Measurements from ENCODE around the gene GABRG2. TPM values are rescaled to one million over a fixed set of nuclear protein-coding genes. Genes with fewer than 3 reads are reported as not detected.
"Not testable (repeated sequence)": the region's sequence is repeated elsewhere in the genome, so short reads cannot be mapped to it uniquely, and the experiment has no call there.

GABRG2 gene
- total RNA-seq (not detected), polyA plus RNA-seq (not detected), total RNA-seq (not detected)

DNA sequence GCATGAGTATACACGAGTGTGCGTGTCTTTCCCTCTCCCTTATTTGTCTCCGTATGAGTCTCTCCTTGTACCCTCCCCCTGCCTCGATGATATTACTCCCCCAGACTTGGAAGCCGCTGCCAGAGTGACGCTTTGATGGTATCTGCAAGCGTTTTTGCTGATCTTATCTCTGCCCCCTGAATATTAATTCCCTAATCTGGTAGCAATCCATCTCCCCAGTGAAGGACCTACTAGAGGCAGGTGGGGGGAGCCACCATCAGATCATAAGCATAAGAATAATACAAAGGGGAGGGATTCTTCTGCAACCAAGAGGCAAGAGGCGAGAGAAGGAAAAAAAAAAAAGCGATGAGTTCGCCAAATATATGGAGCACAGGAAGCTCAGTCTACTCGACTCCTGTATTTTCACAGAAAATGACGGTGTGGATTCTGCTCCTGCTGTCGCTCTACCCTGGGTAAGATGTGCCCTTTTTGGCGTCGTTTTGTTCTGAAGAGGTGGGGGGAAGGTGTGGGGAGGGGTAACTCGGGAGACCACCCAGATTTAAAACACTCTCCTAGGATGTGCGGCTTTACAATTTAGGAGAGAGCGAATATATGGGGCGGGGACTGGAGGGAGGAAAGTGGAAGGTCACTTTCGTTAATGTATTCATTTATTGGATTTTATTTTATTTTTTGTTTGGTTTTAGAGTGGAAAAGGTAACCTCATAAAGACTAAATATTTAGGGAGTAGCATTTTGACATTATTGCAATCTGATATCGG is at the start of gene GABRG2:
Gene GABRG2, plus strand, starts transcription at position 119 of the 757 bp plus-strand sequence. Its CDS starts 227 bp downstream, at position 346.
- H3K36me3 ChIP-seq (ENCODE audit: control insufficient read depth in 2 of 3, insufficient read depth in 3 of 3, low read length in 3 of 3) = no peaks in the 10 kb centered on the region
- no peak for DNase-seq
- H3K4me3 ChIP-seq (ENCODE audit: low read length) = no peak within 1 kb of the TSS
- no peak within 1 kb of the TSS for H3K27ac ChIP-seq (ENCODE audit: low read depth, low read length)
- intact Hi-C loops (cut with micrococcal nuclease) = no loop called here
- no peaks in the 10 kb centered on the region for H3K27me3 ChIP-seq (ENCODE audit: control insufficient read depth in 2 of 2, insufficient read depth in 2 of 2, low read length in 2 of 2)
- CTCF ChIA-PET = no interaction called here
- Mint-ChIP-seq H3K4me3 (peak within 1 kb of the TSS in 1 of 10 donors; percentile 7), H3K4me1 (no peaks in the 10 kb centered on the region), H3K27me3 (peaks cover 0 to 14% (median 0%) of the 10 kb centered on the region in 5 donors), H3K9me3 (peaks cover 0 to 21% (median 6%) of the 10 kb centered on the region in 11 donors), H3K36me3 (no peaks in the 10 kb centered on the region), H3K27ac (no peak within 1 kb of the TSS)
- H3K4me1 ChIP-seq (ENCODE audit: control insufficient read depth in 2 of 2, insufficient read depth in 2 of 2, low read length in 2 of 2) = no peaks in the 10 kb centered on the region
- POLR2A ChIA-PET = no interaction called here
- no peak for ATAC-seq
- no peaks in the 10 kb centered on the region for H3K9me3 ChIP-seq (ENCODE audit: control insufficient read depth in 2 of 3, low read length in 3 of 3)

DNA sequence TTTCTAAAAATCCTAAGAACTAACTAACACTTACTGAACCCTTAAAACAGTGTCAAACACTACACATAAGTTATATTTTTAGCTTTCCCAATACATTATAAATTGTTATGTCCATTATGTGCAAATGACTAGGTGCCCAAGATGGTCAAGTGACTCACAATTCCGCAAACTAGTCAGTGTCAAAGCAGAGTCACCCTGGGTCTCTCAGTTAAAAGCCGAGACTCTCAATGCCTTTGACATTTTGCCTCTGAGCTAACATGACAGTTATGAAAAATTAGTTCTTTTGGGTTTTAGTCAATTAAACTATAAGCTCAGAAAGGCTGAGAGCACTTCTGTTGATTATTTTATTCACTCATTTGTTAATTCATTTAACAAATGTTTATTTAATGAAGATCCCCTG is 42.3 kb upstream of the GABRG2 start:
- Histone ChIP-seq H3K9me3 (ENCODE audit: control insufficient read depth in 2 of 3, low read length in 3 of 3) (no peaks in the 10 kb centered on the region), H3K27me3 (ENCODE audit: control insufficient read depth in 2 of 2, insufficient read depth in 2 of 2, low read length in 2 of 2) (no peaks in the 10 kb centered on the region), H3K27ac (ENCODE audit: low read depth, low read length) (no peak overlapping the region), H3K36me3 (ENCODE audit: control insufficient read depth in 2 of 3, insufficient read depth in 3 of 3, low read length in 3 of 3) (no peaks in the 10 kb centered on the region), H3K4me1 (ENCODE audit: control insufficient read depth in 2 of 2, insufficient read depth in 2 of 2, low read length in 2 of 2) (no peaks in the 10 kb centered on the region), H3K4me3 (ENCODE audit: low read length) (no peak overlapping the region)
- H3K9me3 Mint-ChIP-seq = peaks cover 0 to 18% (median 5%) of the 10 kb centered on the region in 11 donors
- no peaks in the 10 kb centered on the region for H3K36me3 Mint-ChIP-seq
- H3K27me3 Mint-ChIP-seq = no peaks in the 10 kb centered on the region
- ChIA-PET POLR2A (no interaction called here), CTCF (no interaction called here)
- no peaks in the 10 kb centered on the region for H3K4me1 Mint-ChIP-seq
- ATAC-seq = no peak
- no peak overlapping the region for H3K4me3 Mint-ChIP-seq
- intact Hi-C loops (cut with micrococcal nuclease) = no loop called here
- DNase-seq = no peak
- no peak overlapping the region for H3K27ac Mint-ChIP-seq

DNA sequence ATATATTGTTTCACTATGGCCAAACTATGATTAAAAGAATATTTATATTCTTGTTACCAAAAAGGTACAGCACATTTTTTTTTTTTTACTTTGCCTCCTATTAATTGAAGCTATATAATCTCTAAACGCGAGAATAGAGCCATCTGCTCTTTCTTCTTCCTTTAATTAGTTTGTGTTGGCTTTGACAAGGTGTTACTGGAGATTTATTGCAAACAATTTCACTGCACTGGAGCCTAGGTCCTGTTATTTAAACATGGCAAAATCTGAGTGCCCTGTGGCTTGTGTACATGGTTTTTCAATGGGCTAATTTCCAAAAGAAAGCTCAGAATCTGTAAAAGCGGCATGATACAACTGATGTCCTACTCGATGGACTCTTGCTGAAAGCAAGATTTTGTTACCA is 40.8 kb upstream of the GABRG2 start:
- peaks cover 0 to 17% (median 4%) of the 10 kb centered on the region in 11 donors for H3K9me3 Mint-ChIP-seq
- ATAC-seq = no peak
- no peak overlapping the region for H3K27ac Mint-ChIP-seq
- H3K4me3 ChIP-seq (ENCODE audit: low read length) = no peak overlapping the region
- H3K4me1 ChIP-seq (ENCODE audit: control insufficient read depth in 2 of 2, insufficient read depth in 2 of 2, low read length in 2 of 2) = no peaks in the 10 kb centered on the region
- intact Hi-C loops (cut with micrococcal nuclease) = no loop called here
- H3K9me3 ChIP-seq (ENCODE audit: control insufficient read depth in 2 of 3, low read length in 3 of 3) = no peaks in the 10 kb centered on the region
- no peaks in the 10 kb centered on the region for H3K36me3 ChIP-seq (ENCODE audit: control insufficient read depth in 2 of 3, insufficient read depth in 3 of 3, low read length in 3 of 3)
- no peak overlapping the region for H3K4me3 Mint-ChIP-seq
- H3K36me3 Mint-ChIP-seq = no peaks in the 10 kb centered on the region
- no peaks in the 10 kb centered on the region for H3K4me1 Mint-ChIP-seq
- H3K27me3 Mint-ChIP-seq = no peaks in the 10 kb centered on the region
- H3K27ac ChIP-seq (ENCODE audit: low read depth, low read length) = no peak overlapping the region
- ChIA-PET CTCF (no interaction called here), POLR2A (no interaction called here)
- H3K27me3 ChIP-seq (ENCODE audit: control insufficient read depth in 2 of 2, insufficient read depth in 2 of 2, low read length in 2 of 2) = no peaks in the 10 kb centered on the region
- DNase-seq = no peak

DNA sequence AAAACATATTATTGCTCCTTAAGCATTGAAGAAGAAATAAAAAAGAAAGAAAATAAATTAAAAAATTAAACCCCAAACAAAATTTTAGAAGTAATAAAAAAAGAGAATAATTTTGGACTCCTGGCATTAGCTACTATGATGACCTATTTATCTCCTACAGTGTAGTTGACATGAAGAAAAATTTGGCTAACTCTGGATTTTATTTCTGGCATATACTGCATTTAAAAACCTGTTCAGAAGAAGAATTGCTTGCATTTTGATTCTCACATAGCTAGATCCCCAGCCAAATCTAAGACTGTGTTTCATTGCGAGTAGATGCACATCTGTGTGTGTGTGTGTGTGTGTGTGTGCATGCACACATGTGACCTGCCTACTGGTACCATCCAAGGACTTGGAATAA is 30.1 kb upstream of the GABRG2 start:
- no peaks in the 10 kb centered on the region for H3K36me3 ChIP-seq (ENCODE audit: control insufficient read depth in 2 of 3, insufficient read depth in 3 of 3, low read length in 3 of 3)
- H3K9me3 Mint-ChIP-seq = peaks cover 0 to 12% (median 5%) of the 10 kb centered on the region in 11 donors
- ATAC-seq (no peak), DNase-seq (no peak)
- intact Hi-C loops (cut with micrococcal nuclease) = no loop called here
- no peak overlapping the region for H3K4me3 Mint-ChIP-seq
- ChIA-PET POLR2A (no interaction called here), CTCF (no interaction called here)
- no peaks in the 10 kb centered on the region for H3K27me3 Mint-ChIP-seq
- no peak overlapping the region for H3K27ac Mint-ChIP-seq
- H3K27ac ChIP-seq (ENCODE audit: low read depth, low read length) = no peak overlapping the region
- H3K4me1 ChIP-seq (ENCODE audit: control insufficient read depth in 2 of 2, insufficient read depth in 2 of 2, low read length in 2 of 2) = no peaks in the 10 kb centered on the region
- no peaks in the 10 kb centered on the region for H3K36me3 Mint-ChIP-seq
- no peaks in the 10 kb centered on the region for H3K4me1 Mint-ChIP-seq
- no peak overlapping the region for H3K4me3 ChIP-seq (ENCODE audit: low read length)
- no peaks in the 10 kb centered on the region for H3K9me3 ChIP-seq (ENCODE audit: control insufficient read depth in 2 of 3, low read length in 3 of 3)
- H3K27me3 ChIP-seq (ENCODE audit: control insufficient read depth in 2 of 2, insufficient read depth in 2 of 2, low read length in 2 of 2) = no peaks in the 10 kb centered on the region

DNA sequence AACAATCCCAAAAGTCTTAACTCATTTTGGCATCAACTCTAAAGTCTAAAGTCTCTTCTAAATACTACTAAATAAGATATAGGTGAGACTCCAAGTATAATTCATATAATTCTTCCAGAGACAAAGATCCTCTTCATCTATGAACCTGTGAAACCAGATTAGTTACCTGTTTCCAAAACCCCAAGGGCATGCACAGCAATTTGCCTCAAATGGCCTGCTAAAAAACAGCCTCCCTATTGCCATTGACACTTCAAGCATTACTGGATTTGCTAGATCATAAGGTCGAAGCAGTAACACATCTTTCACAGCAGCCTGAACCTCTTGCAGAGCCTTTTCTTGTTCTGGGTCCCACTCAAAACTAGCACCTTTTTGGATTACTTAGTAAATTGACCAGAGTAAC is 20.3 kb upstream of the GABRG2 start:
- no peak for DNase-seq
- no peaks in the 10 kb centered on the region for H3K4me1 ChIP-seq (ENCODE audit: control insufficient read depth in 2 of 2, insufficient read depth in 2 of 2, low read length in 2 of 2)
- no peaks in the 10 kb centered on the region for H3K36me3 ChIP-seq (ENCODE audit: control insufficient read depth in 2 of 3, insufficient read depth in 3 of 3, low read length in 3 of 3)
- H3K27ac ChIP-seq (ENCODE audit: low read depth, low read length) = no peak overlapping the region
- no peaks in the 10 kb centered on the region for H3K27me3 ChIP-seq (ENCODE audit: control insufficient read depth in 2 of 2, insufficient read depth in 2 of 2, low read length in 2 of 2)
- ATAC-seq = no peak
- Mint-ChIP-seq H3K4me3 (no peak overlapping the region), H3K9me3 (peaks cover 0 to 5% (median 0%) of the 10 kb centered on the region in 11 donors), H3K36me3 (no peaks in the 10 kb centered on the region), H3K27me3 (no peaks in the 10 kb centered on the region), H3K27ac (no peak overlapping the region), H3K4me1 (no peaks in the 10 kb centered on the region)
- intact Hi-C loops (cut with micrococcal nuclease) = no loop called here
- CTCF ChIA-PET = no interaction called here
- no peak overlapping the region for H3K4me3 ChIP-seq (ENCODE audit: low read length)
- H3K9me3 ChIP-seq (ENCODE audit: control insufficient read depth in 2 of 3, low read length in 3 of 3) = no peaks in the 10 kb centered on the region
- POLR2A ChIA-PET = no interaction called here

DNA sequence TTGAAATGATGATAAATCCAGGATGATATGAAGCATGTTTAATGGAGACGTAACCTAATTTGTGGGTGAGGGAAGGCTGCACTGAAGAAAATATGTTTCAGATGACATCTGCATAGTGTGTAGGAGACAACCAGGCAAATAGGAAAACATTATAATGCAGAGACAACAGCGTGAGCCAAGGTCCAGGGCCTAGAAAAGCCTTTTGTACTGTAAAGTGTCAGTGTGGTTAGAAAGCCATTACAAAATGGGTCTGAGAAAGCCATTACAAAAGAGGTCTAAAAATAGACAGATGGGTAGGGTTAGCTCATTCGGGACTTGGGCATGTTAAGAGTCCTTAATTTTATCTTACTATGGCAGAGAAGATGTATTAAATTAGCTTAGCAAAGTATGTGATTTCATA is 14.9 kb upstream of the GABRG2 start:
- no peaks in the 10 kb centered on the region for H3K4me1 ChIP-seq (ENCODE audit: control insufficient read depth in 2 of 2, insufficient read depth in 2 of 2, low read length in 2 of 2)
- ChIA-PET POLR2A (no interaction called here), CTCF (no interaction called here)
- no peak for ATAC-seq
- H3K27ac Mint-ChIP-seq = no peak overlapping the region
- no peaks in the 10 kb centered on the region for H3K4me1 Mint-ChIP-seq
- H3K9me3 Mint-ChIP-seq = peaks cover 0 to 26% (median 4%) of the 10 kb centered on the region in 11 donors
- H3K27ac ChIP-seq (ENCODE audit: low read depth, low read length) = no peak overlapping the region
- no peaks in the 10 kb centered on the region for H3K27me3 ChIP-seq (ENCODE audit: control insufficient read depth in 2 of 2, insufficient read depth in 2 of 2, low read length in 2 of 2)
- H3K9me3 ChIP-seq (ENCODE audit: control insufficient read depth in 2 of 3, low read length in 3 of 3) = no peaks in the 10 kb centered on the region
- no peak overlapping the region for H3K4me3 ChIP-seq (ENCODE audit: low read length)
- DNase-seq = no peak
- no peaks in the 10 kb centered on the region for H3K36me3 ChIP-seq (ENCODE audit: control insufficient read depth in 2 of 3, insufficient read depth in 3 of 3, low read length in 3 of 3)
- no peaks in the 10 kb centered on the region for H3K36me3 Mint-ChIP-seq
- H3K27me3 Mint-ChIP-seq = no peaks in the 10 kb centered on the region
- intact Hi-C loops (cut with micrococcal nuclease) = no loop called here
- H3K4me3 Mint-ChIP-seq = no peak overlapping the region

DNA sequence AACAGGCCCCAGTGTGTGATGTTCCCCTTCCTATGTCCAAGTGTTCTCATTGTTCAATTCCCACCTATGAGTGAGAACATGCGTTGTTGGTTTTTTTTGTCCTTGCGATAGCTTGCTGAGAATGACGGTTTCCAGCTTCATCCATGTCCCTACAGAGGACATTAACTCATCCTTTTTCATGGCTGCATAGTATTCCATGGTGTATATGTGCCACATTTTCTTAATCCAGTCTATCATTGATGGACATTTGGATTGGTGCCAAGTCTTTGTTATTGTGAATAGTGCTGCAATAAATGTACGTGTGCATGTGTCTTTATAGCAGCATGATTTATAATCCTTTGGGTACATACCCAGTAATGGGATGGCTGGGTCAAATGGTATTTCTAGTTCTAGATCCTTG is 12.5 kb upstream of the GABRG2 start:
- intact Hi-C loops (cut with micrococcal nuclease); POLR2A ChIA-PET; H3K27me3 Mint-ChIP-seq; H3K36me3 Mint-ChIP-seq; DNase-seq; ATAC-seq; H3K4me3 Mint-ChIP-seq; H3K9me3 ChIP-seq (ENCODE audit: control insufficient read depth in 2 of 3, low read length in 3 of 3); H3K4me3 ChIP-seq (ENCODE audit: low read length); CTCF ChIA-PET; H3K36me3 ChIP-seq (ENCODE audit: control insufficient read depth in 2 of 3, insufficient read depth in 3 of 3, low read length in 3 of 3); H3K27ac ChIP-seq (ENCODE audit: low read depth, low read length); H3K4me1 Mint-ChIP-seq; H3K4me1 ChIP-seq (ENCODE audit: control insufficient read depth in 2 of 2, insufficient read depth in 2 of 2, low read length in 2 of 2); H3K27ac Mint-ChIP-seq; H3K27me3 ChIP-seq (ENCODE audit: control insufficient read depth in 2 of 2, insufficient read depth in 2 of 2, low read length in 2 of 2): not testable (repeated sequence)
- peaks cover 0 to 26% (median 4%) of the 10 kb centered on the region in 11 donors for H3K9me3 Mint-ChIP-seq
